ENCODE measurements around the gene NPAS3. TPM values are rescaled to one million over a fixed set of nuclear protein-coding genes. Genes with fewer than 3 reads are reported as not detected.

The NPAS3 gene
- total RNA-seq, 1 experiment from 2014 or later: not detected

GRCh38 chr14:32908196-32909084 lies 30.2 kb upstream of the NPAS3 start:
- Histone ChIP-seq H3K36me3 (ENCODE audit: control insufficient read depth in 1 of 2, insufficient read depth in 2 of 2, low read length in 2 of 2) (no peaks in the 10 kb centered on the region), H3K4me1 (ENCODE audit: control insufficient read depth in 1 of 2, insufficient read depth in 2 of 2, low read length in 2 of 2) (no peaks in the 10 kb centered on the region), H3K9me3 (ENCODE audit: control insufficient read depth in 1 of 2, insufficient read depth in 1 of 2, low read depth in 1 of 2, low read length in 2 of 2) (peaks cover 0 to 3% of the 10 kb centered on the region in 2 experiments; a peak in 2 of 4 replicates), H3K4me2 (ENCODE audit: low read length) (no peak overlapping the region), H3K27me3 (ENCODE audit: insufficient read depth, low read length) (no peaks in the 10 kb centered on the region), H3K9me2 (ENCODE audit: insufficient read depth) (no peaks in the 10 kb centered on the region), H3K4me3 (replicated peaks in 1 of 2; ENCODE audit: low read depth in 1 of 2, low read length in 2 of 2) (no peak overlapping the region), H2AFZ (ENCODE audit: low read depth, low read length, poor library complexity, severe bottlenecking) (no peak overlapping the region), H4K20me1 (ENCODE audit: insufficient read depth) (no peaks in the 10 kb centered on the region), H3K27ac (ENCODE audit: low read depth, low read length) (no peak overlapping the region), H3K79me2 (ENCODE audit: insufficient read depth, low read length) (no peaks in the 10 kb centered on the region), H3K9ac (ENCODE audit: low read length) (no peak overlapping the region)
- ChIA-PET POLR2A (no interaction called here), CTCF (no interaction called here), RAD21 (ENCODE audit: low non-redundant PET in 1 of 2, low total read pairs in 2 of 2, uncharacterized antibody in 2 of 2, unreplicated experiment in 2 of 2) (no interaction called here)
- intact Hi-C loops (cut with micrococcal nuclease): no loop called here
- ATAC-seq (no peak), DNase-seq (ENCODE audit: low read depth, low spot score) (no peak)
- no peak for TF ChIP-seq CBX3 (IDR thresholded peaks at IDR 0.05; ENCODE audit: low read depth)
- TF ChIP-seq EGR1 (IDR thresholded peaks at IDR 0.05; ENCODE audit: low read depth): no peak
- TF ChIP-seq ZFX (IDR thresholded peaks at IDR 0.05): no peak
- TF ChIP-seq, protein P1, sequence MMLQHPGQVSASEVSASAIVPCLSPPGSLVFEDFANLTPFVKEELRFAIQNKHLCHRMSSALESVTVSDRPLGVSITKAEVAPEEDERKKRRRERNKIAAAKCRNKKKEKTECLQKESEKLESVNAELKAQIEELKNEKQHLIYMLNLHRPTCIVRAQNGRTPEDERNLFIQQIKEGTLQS (IDR thresholded peaks at IDR 0.05): no peak
- TF ChIP-seq RAD21 (IDR thresholded peaks at IDR 0.05; ENCODE audit: low read depth): no peak
- TF ChIP-seq SP1 (IDR thresholded peaks at IDR 0.05; ENCODE audit: low read depth): no peak
- no peak for TF ChIP-seq EZH2 (IDR thresholded peaks at IDR 0.05)
- no peak for TF ChIP-seq ZNF274 (IDR thresholded peaks at IDR 0.05; ENCODE audit: low read depth, low read length)
- no peak for TF ChIP-seq CTCF (IDR thresholded peaks at IDR 0.05 in 2 of 3, conservative IDR thresholded peaks at IDR 0.05 in 1 of 3; ENCODE audit: borderline replicate concordance in 1 of 3, insufficient read depth in 1 of 3, low read depth in 2 of 3, low read length in 2 of 3)
- TF ChIP-seq CEBPB (IDR thresholded peaks at IDR 0.05; ENCODE audit: low read depth): no peak
- no peak for TF ChIP-seq SRF (IDR thresholded peaks at IDR 0.05; ENCODE audit: low read depth)
- TF ChIP-seq ZBTB33 (IDR thresholded peaks at IDR 0.05; ENCODE audit: extremely low read depth, insufficient replicate concordance, low read length): no peak
- TF ChIP-seq REST (IDR thresholded peaks at IDR 0.05; ENCODE audit: low read depth): no peak
- no peak for TF ChIP-seq POLR2A (IDR thresholded peaks at IDR 0.05; ENCODE audit: borderline replicate concordance, extremely low read depth, insufficient read depth, insufficient read length)
- no TSS peak for BruUV-seq (replicated peaks)
